ENCODE measurements around the gene UGT1A9. TPM values are rescaled to one million over a fixed set of nuclear protein-coding genes. Genes with fewer than 3 reads are reported as not detected.

UGT1A9 gene
- total and polyA plus RNA-seq, 2 of the 4 experiments (the other 2 are of a cell fraction) = not detected

DNA sequence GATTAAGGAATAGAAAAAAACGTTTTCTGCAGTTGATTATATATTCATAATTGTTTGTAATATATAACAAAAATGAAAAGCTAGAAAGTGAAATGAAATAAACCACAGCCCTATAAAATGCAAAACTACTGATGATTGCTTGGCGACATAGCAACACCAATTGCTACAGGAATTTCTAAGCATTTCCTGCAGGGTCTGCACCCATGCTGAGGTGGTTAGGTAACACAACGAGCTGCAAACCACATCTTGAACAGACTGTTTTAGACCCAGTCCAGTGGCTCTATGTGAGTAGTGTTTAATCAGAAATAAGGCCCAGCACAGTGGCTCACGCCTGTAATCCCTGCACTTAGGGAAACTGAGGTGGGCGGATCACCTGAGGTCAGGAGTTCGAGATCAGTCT is 17.2 kb upstream of the UGT1A9 start:
- H3K9me3 ChIP-seq (ENCODE audit: control insufficient read depth, insufficient read depth, low read length) = no peaks in the 10 kb centered on the region
- no peak overlapping the region for H2AK5ac ChIP-seq (ENCODE audit: low read depth, low read length)
- H4K20me1 ChIP-seq (ENCODE audit: insufficient read depth, low read length) = no peaks in the 10 kb centered on the region
- no peak overlapping the region for H2AFZ ChIP-seq (replicated peaks; ENCODE audit: low read length, poor library complexity)
- no peak overlapping the region for H3K14ac ChIP-seq (replicated peaks; ENCODE audit: low read depth, low read length)
- no peak overlapping the region for H4K5ac ChIP-seq (ENCODE audit: low read depth, low read length)
- H3K27ac ChIP-seq (ENCODE audit: insufficient read depth, low read length) = no peak overlapping the region
- H2BK20ac ChIP-seq (ENCODE audit: low read depth, low read length) = no peak overlapping the region
- no peak overlapping the region for H3K4me3 ChIP-seq (ENCODE audit: insufficient read depth, low read depth, low read length)
- DNase-seq (no peak), ATAC-seq (ENCODE audit: low read depth) (no peak)
- intact Hi-C loops (cut with micrococcal nuclease) (no loop called here), in situ Hi-C loops (cut with MboI; ENCODE audit: low sequenced_read_pairs) (no loop called here), dilution Hi-C loops (cut with HindIII; ENCODE audit: low sequenced_read_pairs, unreplicated experiment) (no loop called here)
- no peak for TF ChIP-seq RFX5 (IDR thresholded peaks at IDR 0.05; ENCODE audit: low read depth, low read length)
- TF ChIP-seq BHLHE40 (IDR thresholded peaks at IDR 0.05; ENCODE audit: low read depth, low read length) = no peak
- no peak for TF ChIP-seq POLR2A (IDR thresholded peaks at IDR 0.05; ENCODE audit: low read depth, low read length)
- no peak for TF ChIP-seq FOS (IDR thresholded peaks at IDR 0.05; ENCODE audit: low read depth, low read length)
- no peaks in the 10 kb centered on the region for H3K36me3 ChIP-seq (ENCODE audit: control insufficient read depth, insufficient read depth, low read length)
- WGBS, 2 experiments (ENCODE audit: extremely low coverage in 2 of 2, insufficient read length in 1 of 2) = 62% methylated on average over 3 of the region's 6 CpGs; no CpG with 5 or more reads in 1 of the 2 experiments
- H3K9ac ChIP-seq (ENCODE audit: low read depth, low read length) = no peak overlapping the region
- no peaks in the 10 kb centered on the region for H3K9me1 ChIP-seq (ENCODE audit: insufficient read depth, low read length)
- no peak overlapping the region for H2BK15ac ChIP-seq (ENCODE audit: low read depth, low read length)
- no peak overlapping the region for H3K4ac ChIP-seq (ENCODE audit: low read depth, low read length)
- H3K23ac ChIP-seq (ENCODE audit: low read depth, low read length) = no peak overlapping the region
- H3K27me3 ChIP-seq (ENCODE audit: control insufficient read depth, insufficient read depth, low read length) = peaks cover 3% of the 10 kb centered on the region; the same call in 1 of the 2 replicates
- no peaks in the 10 kb centered on the region for H3K79me1 ChIP-seq (ENCODE audit: low read depth in 1 of 2, low read length in 2 of 2)
- no TSS peak for BruUV-seq (replicated peaks)
- no peak overlapping the region for H2BK5ac ChIP-seq (ENCODE audit: low read depth, low read length, poor library complexity, severe bottlenecking)
- ChIA-PET POLR2A (ENCODE audit: unreplicated experiment) (no interaction called here), CTCF (no interaction called here)
- H3K18ac ChIP-seq (ENCODE audit: low read depth, low read length) = no peak overlapping the region
- no peak overlapping the region for H2BK120ac ChIP-seq (ENCODE audit: low read depth, low read length)
- no peak overlapping the region for H4K8ac ChIP-seq (ENCODE audit: low read depth in 2 of 2, low read length in 2 of 2)
- H2AK9ac ChIP-seq (replicated peaks; ENCODE audit: low read depth, low read length, poor library complexity) = no peak overlapping the region
- no peak overlapping the region for H3K56ac ChIP-seq (ENCODE audit: extremely low read depth, insufficient read depth, low read length)
- no peaks in the 10 kb centered on the region for H3K4me1 ChIP-seq (ENCODE audit: control insufficient read depth, insufficient read depth, low read length)
- H4K91ac ChIP-seq (ENCODE audit: insufficient read depth, low read depth, low read length) = no peak overlapping the region
- no peak overlapping the region for H3K4me2 ChIP-seq (ENCODE audit: low read depth, low read length)
